HuH-7 (cell line): ENCODE measurements around the gene SLC9A3.

Experiments used
- DNase-seq: peaks from one replicate; pipeline ENCODE4 v3.0.0; 2011; ENCODE audit warnings: low spot score

The SLC9A3 gene

DNA sequence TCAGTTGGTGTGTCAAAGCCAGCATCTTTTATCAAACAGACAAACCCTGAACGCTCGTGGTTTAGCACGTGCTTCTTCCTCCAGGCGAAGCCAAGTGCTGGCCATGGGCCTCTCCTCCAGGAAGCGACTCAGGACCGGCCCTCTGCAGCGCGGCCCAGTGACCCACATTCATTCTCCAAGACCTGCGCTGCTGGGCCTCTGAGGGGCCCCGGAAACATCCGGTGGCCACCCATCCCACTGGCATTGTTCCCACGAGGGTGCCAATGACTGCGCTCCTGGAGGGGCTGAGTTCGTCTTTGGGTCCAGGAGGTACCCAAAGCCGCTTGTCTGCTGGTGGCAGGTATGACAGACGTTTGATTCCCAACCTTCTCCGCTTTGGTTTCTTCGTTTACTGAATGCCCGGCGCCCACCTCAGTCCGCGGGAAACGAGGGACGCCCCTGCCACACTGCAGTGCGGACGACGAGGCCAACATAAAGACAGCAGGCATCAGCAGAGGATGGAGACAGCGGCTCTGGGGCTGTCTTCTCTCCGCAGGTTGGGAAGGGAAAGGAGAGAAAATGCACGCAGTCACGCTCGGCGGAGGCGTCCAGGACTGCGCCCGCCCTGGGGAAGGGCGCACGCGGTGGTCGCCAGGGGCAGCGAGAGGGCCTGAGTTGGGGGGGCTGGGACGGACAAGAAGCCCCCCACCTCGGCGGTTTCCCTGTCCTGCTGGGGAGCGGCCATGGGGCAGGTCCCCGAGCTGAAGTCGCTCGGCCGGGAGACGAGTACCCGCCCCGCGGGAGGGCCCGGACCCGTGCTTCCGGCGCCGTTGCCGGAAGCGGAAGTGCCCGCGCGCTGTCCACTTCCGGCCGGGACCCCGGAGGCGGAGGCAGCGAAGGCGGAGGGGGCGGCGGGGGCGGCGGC lies 81.7 kb downstream of the SLC9A3 start, which contains the start of gene EXOC3:
TSS of gene EXOC3 (plus strand) at position 842 of the 904 bp plus-strand sequence. CDS start 3,030 bp downstream, outside the sequence.
- DNase-seq: peak; percentile 91

GRCh38 chr5:441996-442334 lies 82.3 kb downstream of the SLC9A3 start:
- DNase-seq: no peak

DNA sequence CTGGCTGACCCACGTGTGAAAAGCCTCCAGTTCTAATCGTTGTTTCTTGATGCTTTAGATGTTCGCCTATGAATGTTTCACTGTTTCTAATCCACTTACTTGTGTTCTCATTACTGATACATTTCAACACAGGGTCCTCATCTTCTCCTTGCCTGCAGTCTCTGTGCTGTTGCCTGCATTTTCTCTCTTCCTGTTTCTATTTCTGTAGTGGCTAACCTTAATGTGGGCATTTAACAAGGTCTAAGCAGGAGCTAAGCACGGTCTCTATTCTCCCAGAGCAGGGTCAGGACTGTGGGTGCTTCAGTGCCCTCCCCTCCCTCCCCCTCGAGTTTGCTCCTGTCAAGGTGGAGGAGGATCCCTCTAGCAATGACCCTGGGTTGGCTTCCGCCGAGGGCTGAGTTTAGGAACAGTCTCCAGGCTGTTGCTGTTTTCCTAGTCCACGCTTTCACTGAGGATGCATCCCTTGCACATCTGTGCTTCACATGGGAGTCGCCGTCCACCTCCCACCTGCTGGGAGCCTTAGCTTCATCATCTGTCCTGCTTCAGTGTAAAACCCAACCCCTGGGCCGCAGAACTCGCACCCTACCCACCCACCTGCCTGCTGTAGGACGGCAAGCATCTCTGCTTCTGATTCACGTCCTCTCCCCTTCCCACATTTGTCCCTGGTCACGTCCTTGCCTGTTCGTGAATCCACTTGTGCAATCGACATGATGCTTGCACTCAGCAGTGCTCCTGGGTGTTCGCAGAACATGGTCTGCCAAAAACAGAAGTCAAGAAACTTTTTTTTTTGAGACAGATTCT lies 83.6 kb downstream of the SLC9A3 start:
- DNase-seq: no peak

GRCh38 chr5:439636-440035 lies 84.6 kb downstream of the SLC9A3 start:
- no peak for DNase-seq

DNA sequence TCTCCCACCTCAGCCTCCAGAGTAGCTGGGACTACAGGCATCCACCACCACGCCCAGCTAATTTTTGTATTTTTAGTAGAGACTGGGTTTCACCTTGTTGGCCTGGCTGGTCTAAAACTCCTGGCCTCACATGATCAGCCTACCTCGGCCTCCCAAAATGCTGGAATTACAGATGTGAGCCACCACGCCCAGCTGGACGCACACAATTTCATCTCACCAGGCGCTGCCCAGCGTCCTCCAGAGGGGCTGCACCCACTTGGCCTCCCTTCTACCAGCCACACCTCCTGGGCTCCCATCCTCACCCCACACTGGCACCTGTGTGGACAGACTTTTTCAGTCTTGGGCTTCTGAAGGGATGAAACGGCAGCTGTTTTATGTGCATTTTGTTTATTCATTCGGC lies 85.1 kb downstream of the SLC9A3 start:
- DNase-seq: no peak

- no peak for DNase-seq
Observed at GRCh38 chr5:438481-438981, 85.7 kb downstream of the SLC9A3 start.

GRCh38 chr5:437281-437771 lies 86.9 kb downstream of the SLC9A3 start:
- no peak for DNase-seq

DNA sequence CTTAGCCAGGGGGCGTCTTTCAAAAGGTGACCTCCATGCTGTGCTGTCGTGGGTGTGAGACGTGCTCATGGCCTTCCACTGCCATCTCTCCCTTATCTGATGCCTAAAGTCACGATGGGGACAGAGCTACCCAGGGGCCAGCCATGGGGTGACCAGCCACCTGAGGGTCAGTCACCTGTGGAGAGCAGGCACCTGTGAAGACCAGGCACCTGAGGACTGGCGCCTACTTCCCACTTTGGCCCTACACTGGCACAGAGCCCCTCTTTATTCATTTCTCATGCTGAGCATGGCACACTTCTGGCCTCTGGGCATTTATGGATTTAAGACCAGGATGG lies 87.6 kb downstream of the SLC9A3 start:
- DNase-seq: no peak

- DNase-seq: peak; percentile 64
Observed at GRCh38 chr5:435961-436640, 88.1 kb downstream of the SLC9A3 start.

- no peak for DNase-seq
Observed at GRCh38 chr5:435156-435790, 89.0 kb downstream of the SLC9A3 start.

GRCh38 chr5:434443-435146 lies 89.7 kb downstream of the SLC9A3 start:
- DNase-seq: no peak

DNA sequence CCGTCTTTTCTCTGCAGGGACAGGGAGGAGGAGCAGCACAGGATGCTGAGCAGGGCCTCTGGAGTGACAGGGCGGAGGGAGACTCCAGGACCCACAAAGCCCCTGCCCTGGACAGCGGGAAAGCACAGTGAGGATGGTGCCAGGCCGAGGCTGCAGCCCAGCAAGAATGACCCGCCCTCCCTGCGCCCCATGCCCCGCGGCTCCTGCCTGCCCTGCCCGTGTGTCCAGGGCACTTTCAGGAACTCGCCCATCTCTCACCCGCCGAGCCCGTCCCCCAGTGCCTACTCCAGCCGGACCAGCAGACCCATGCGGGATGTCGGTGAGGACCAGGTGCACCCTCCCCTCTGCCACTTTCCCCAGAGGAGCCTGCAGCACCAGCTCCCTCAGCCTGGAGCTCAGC lies 90.4 kb downstream of the SLC9A3 start:
- DNase-seq: no peak

GRCh38 chr5:432928-433791 lies 91.1 kb downstream of the SLC9A3 start:
- no peak for DNase-seq

DNA sequence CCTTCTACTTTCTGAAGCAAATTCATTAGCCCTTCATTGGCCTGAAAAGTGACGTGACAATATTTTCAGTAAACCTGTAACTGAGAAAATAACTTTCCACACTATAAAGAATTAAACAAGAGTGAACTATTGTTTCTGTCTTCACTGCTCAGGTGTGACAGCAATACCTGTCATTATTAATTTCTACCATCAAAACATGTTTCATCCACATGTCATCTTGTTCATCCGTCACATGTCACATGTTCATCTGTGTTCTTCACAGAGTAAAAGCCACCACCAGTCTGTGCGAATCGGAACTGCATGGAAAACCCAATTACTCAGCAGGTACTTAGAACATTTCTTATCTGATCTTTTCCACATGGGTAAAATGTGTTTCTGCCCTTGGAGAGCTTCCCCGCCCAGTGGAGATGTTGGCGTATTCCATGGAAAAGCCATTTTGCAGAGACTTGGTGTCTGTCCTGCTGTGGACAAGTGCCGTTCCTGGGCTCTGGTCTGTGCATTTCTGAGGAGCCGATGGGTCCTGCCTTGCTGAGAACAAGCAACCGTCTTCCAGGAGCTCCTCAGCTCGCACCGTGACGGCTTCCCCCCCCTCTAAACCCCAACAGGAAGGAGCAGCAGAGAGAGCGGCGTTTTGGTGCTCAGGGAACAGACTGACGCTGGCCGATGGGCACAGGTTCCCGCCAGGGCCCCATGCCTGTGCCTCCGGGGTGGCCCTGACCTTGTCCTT lies 91.9 kb downstream of the SLC9A3 start:
- no peak for DNase-seq

- DNase-seq: no peak
Observed at GRCh38 chr5:431711-432050, 92.6 kb downstream of the SLC9A3 start.

GRCh38 chr5:431001-431710 lies 93.1 kb downstream of the SLC9A3 start:
- DNase-seq: peak; percentile 98

GRCh38 chr5:430214-430925 lies 93.9 kb downstream of the SLC9A3 start:
- DNase-seq: no peak

- DNase-seq: no peak
Observed at GRCh38 chr5:429453-430188, 94.6 kb downstream of the SLC9A3 start.
